Mesendoderm (in vitro differentiated cells): ENCODE measurements around the gene PLIN1.

ENCODE experiments used
- DNase-seq: peaks from one replicate; pipeline ENCODE4 v3.0.0; 2013
- H2AK5ac ChIP-seq: 2 replicates; pipeline ENCODE4 v1.6.1; 2013; ENCODE audit warnings: low read length, inconsistent platforms
- H2BK120ac ChIP-seq: 2 replicates; pipeline ENCODE4 v1.6.1; 2013; ENCODE audit warnings: low read depth, mild to moderate bottlenecking, low read length, moderate library complexity, mixed read lengths
- H2BK15ac ChIP-seq: replicated peaks from 2 replicates; pipeline ENCODE4 v1.6.1; 2013; ENCODE audit warnings: low read depth, mild to moderate bottlenecking, moderate library complexity
- H2BK5ac ChIP-seq: 2 replicates; pipeline ENCODE4 v1.6.1; 2013; ENCODE audit warnings: low read length, inconsistent platforms
- H3K18ac ChIP-seq: 2 replicates; pipeline ENCODE4 v1.6.1; 2013; ENCODE audit warnings: mild to moderate bottlenecking, low read length, mixed read lengths
- H3K23ac ChIP-seq: one replicate; pipeline ENCODE4 v1.6.1; 2013; ENCODE audit warnings: low read length
- H3K27ac ChIP-seq: 2 replicates; pipeline ENCODE4 v1.5.1; 2013; ENCODE audit warnings: low read depth, mild to moderate bottlenecking, inconsistent platforms, low read length, moderate library complexity
- H3K27me3 ChIP-seq: 2 replicates; pipeline ENCODE4 v1.6.1; 2013; ENCODE audit warnings: low read length, control low read depth, mild to moderate bottlenecking, inconsistent platforms; ENCODE audit not compliant: insufficient read depth, poor library complexity
- H3K36me3 ChIP-seq: 2 replicates; pipeline ENCODE4 v1.6.1; 2013; ENCODE audit warnings: low read length, inconsistent platforms; ENCODE audit not compliant: control insufficient read depth, insufficient read depth
- H3K4ac ChIP-seq: one replicate; pipeline ENCODE4 v1.6.1; 2013; ENCODE audit warnings: low read depth, mild to moderate bottlenecking, low read length, moderate library complexity
- H3K4me1 ChIP-seq: 2 replicates; pipeline ENCODE4 v1.6.1; 2013; ENCODE audit warnings: low read depth, low read length, inconsistent platforms; ENCODE audit not compliant: control insufficient read depth
- H3K4me2 ChIP-seq: 2 replicates; pipeline ENCODE4 v1.6.1; 2013; ENCODE audit warnings: low read length
- H3K4me3 ChIP-seq: 2 replicates; pipeline ENCODE4 v1.5.1; 2013; ENCODE audit warnings: mild to moderate bottlenecking, low read length
- H3K56ac ChIP-seq: one replicate; pipeline ENCODE4 v1.6.1; 2013; ENCODE audit warnings: low read length
- H3K79me1 ChIP-seq: 2 replicates; pipeline ENCODE4 v1.6.1; 2013; ENCODE audit warnings: low read length, inconsistent platforms
- H3K79me2 ChIP-seq: 2 replicates; pipeline ENCODE4 v1.6.1; 2013; ENCODE audit warnings: mild to moderate bottlenecking, low read length; ENCODE audit not compliant: control insufficient read depth, insufficient read depth
- H3K9ac ChIP-seq: 2 replicates; pipeline ENCODE4 v1.6.1; 2013; ENCODE audit warnings: low read length, inconsistent platforms
- H4K5ac ChIP-seq: one replicate; pipeline ENCODE4 v1.6.1; 2013; ENCODE audit warnings: low read length
- H4K8ac ChIP-seq: one replicate; pipeline ENCODE4 v1.6.1; 2013; ENCODE audit warnings: low read depth, mild to moderate bottlenecking, control low read depth, low read length, moderate library complexity
- WGBS: extraction: QIAGEN DNeasy Blood & Tissue Kit; methylation state at CpG from one replicate; pipeline ENCODE4 v1.1.7; 2013; ENCODE audit warnings: low lambda C conversion rate, missing lambda C conversion rate; ENCODE audit not compliant: insufficient coverage; ENCODE audit errors: extremely low coverage; 5-methylcytosine and 5-hydroxymethylcytosine counted together

PLIN1 gene

GRCh38 chr15:89672221-89673164, 6.7 kb downstream of the PLIN1 start:
- no peak overlapping the region for H3K4ac ChIP-seq
- DNase-seq = no peak
- H3K79me2 ChIP-seq = no peaks in the 10 kb centered on the region
- no peaks in the 10 kb centered on the region for H3K36me3 ChIP-seq
- no peak overlapping the region for H3K27ac ChIP-seq
- no peak overlapping the region for H3K56ac ChIP-seq
- H3K18ac ChIP-seq = no peak overlapping the region
- H2AK5ac ChIP-seq = no peak overlapping the region
- no peak overlapping the region for H2BK15ac ChIP-seq
- H3K23ac ChIP-seq = no peak overlapping the region
- H4K5ac ChIP-seq = no peak overlapping the region
- H4K8ac ChIP-seq = no peak overlapping the region
- no peak overlapping the region for H2BK120ac ChIP-seq
- H3K4me3 ChIP-seq = no peak overlapping the region
- no CpG with 5 or more reads among the region's 12 CpGs for WGBS
- no peaks in the 10 kb centered on the region for H3K79me1 ChIP-seq
- no peak overlapping the region for H3K4me2 ChIP-seq
- H3K27me3 ChIP-seq = no peaks in the 10 kb centered on the region
- no peak overlapping the region for H3K9ac ChIP-seq
- no peaks in the 10 kb centered on the region for H3K4me1 ChIP-seq
- H2BK5ac ChIP-seq = no peak overlapping the region

- Histone ChIP-seq H3K4me1 (no peaks in the 10 kb centered on the region), H2AK5ac (no peak overlapping the region), H3K4me2 (no peak overlapping the region), H3K9ac (no peak overlapping the region), H3K79me2 (no peaks in the 10 kb centered on the region), H4K8ac (no peak overlapping the region), H2BK5ac (no peak overlapping the region), H3K4ac (no peak overlapping the region), H2BK120ac (no peak overlapping the region), H3K23ac (no peak overlapping the region), H3K36me3 (no peaks in the 10 kb centered on the region), H3K56ac (no peak overlapping the region), H3K27ac (no peak overlapping the region), H3K79me1 (no peaks in the 10 kb centered on the region), H4K5ac (no peak overlapping the region), H3K27me3 (no peaks in the 10 kb centered on the region), H3K4me3 (no peak overlapping the region), H3K18ac (no peak overlapping the region), H2BK15ac (no peak overlapping the region)
- no peak for DNase-seq
- WGBS = no CpG with 5 or more reads among the region's 4 CpGs
Measured at GRCh38 chr15:89671687-89672086, 7.5 kb downstream of the PLIN1 start.

GRCh38 chr15:89670971-89671560, 8.1 kb downstream of the PLIN1 start:
- no peaks in the 10 kb centered on the region for H3K79me1 ChIP-seq
- H3K4me3 ChIP-seq = no peak overlapping the region
- no peak overlapping the region for H3K18ac ChIP-seq
- WGBS = no CpG with 5 or more reads among the region's 12 CpGs
- no peak overlapping the region for H4K8ac ChIP-seq
- no peak overlapping the region for H3K9ac ChIP-seq
- no peak overlapping the region for H2BK5ac ChIP-seq
- H3K56ac ChIP-seq = no peak overlapping the region
- H3K36me3 ChIP-seq = no peaks in the 10 kb centered on the region
- no peak overlapping the region for H2BK15ac ChIP-seq
- H3K4me2 ChIP-seq = no peak overlapping the region
- H3K27me3 ChIP-seq = no peaks in the 10 kb centered on the region
- DNase-seq = no peak
- H3K27ac ChIP-seq = no peak overlapping the region
- H4K5ac ChIP-seq = no peak overlapping the region
- H2BK120ac ChIP-seq = no peak overlapping the region
- no peaks in the 10 kb centered on the region for H3K79me2 ChIP-seq
- H3K4ac ChIP-seq = no peak overlapping the region
- H3K23ac ChIP-seq = no peak overlapping the region
- no peak overlapping the region for H2AK5ac ChIP-seq
- H3K4me1 ChIP-seq = peaks cover 1% of the 10 kb centered on the region

- WGBS = no CpG with 5 or more reads among the region's 15 CpGs
- H3K4me2 ChIP-seq = no peak overlapping the region
Measured at GRCh38 chr15:89669941-89670340, 9.2 kb downstream of the PLIN1 start.

GRCh38 chr15:89669309-89669865, 9.8 kb downstream of the PLIN1 start:
- Histone ChIP-seq H2BK120ac (no peak overlapping the region), H3K4ac (no peak overlapping the region), H2BK5ac (no peak overlapping the region), H3K56ac (no peak overlapping the region), H3K36me3 (no peaks in the 10 kb centered on the region), H4K8ac (no peak overlapping the region), H3K4me2 (no peak overlapping the region), H2AK5ac (no peak overlapping the region), H3K27ac (no peak overlapping the region), H4K5ac (no peak overlapping the region), H3K79me1 (no peaks in the 10 kb centered on the region), H3K23ac (no peak overlapping the region), H3K4me1 (peaks cover 3% of the 10 kb centered on the region), H3K9ac (no peak overlapping the region), H2BK15ac (no peak overlapping the region), H3K4me3 (no peak overlapping the region), H3K18ac (no peak overlapping the region), H3K27me3 (peaks cover 2% of the 10 kb centered on the region), H3K79me2 (no peaks in the 10 kb centered on the region)
- DNase-seq = no peak
- no CpG with 5 or more reads among the region's 9 CpGs for WGBS

More at GRCh38 chr15:89669941-89670340, 9.2 kb downstream of the PLIN1 start:
- no peak overlapping the region for H2AK5ac ChIP-seq
- H2BK120ac ChIP-seq = no peak overlapping the region
- H3K4ac ChIP-seq = no peak overlapping the region
- H3K56ac ChIP-seq = no peak overlapping the region
- no peak overlapping the region for H3K9ac ChIP-seq
- no peaks in the 10 kb centered on the region for H3K79me1 ChIP-seq
- no peaks in the 10 kb centered on the region for H3K79me2 ChIP-seq
- H2BK15ac ChIP-seq = no peak overlapping the region
- no peak overlapping the region for H2BK5ac ChIP-seq
- H3K27me3 ChIP-seq = peaks cover under 1% of the 10 kb centered on the region
- no peak overlapping the region for H3K23ac ChIP-seq
- no peak overlapping the region for H4K5ac ChIP-seq
- no peak overlapping the region for H3K4me3 ChIP-seq
- H3K36me3 ChIP-seq = no peaks in the 10 kb centered on the region
- no peak for DNase-seq
- no peak overlapping the region for H3K18ac ChIP-seq
- no peak overlapping the region for H3K27ac ChIP-seq
- no peak overlapping the region for H4K8ac ChIP-seq
- peaks cover 3% of the 10 kb centered on the region for H3K4me1 ChIP-seq
